PC-9 (cell line): Measurements from ENCODE around the gene RAB15. TPM values are rescaled to one million over a fixed set of nuclear protein-coding genes. Genes with fewer than 3 reads are reported as not detected.

Source experiments
- BruUV-seq: library from RNA; stranded (reverse); fragments of 400-500 nt; replicated peaks from 2 replicates; lab custom pipeline; 2021; lab: Mats Ljungman, UMichigan
- CTCF ChIA-PET: fragments of 300-600 bp; sonication (Branson Sonifier 250); formaldehyde crosslinking; loops from one replicate; lab custom pipeline; 2022; ENCODE audit warnings: antibody characterized with exemption; lab: Charles Lee
- POLR2A ChIA-PET: fragments of 300-600 bp; sonication (Branson Sonifier 250); formaldehyde crosslinking; loops from one replicate; lab custom pipeline; 2022; ENCODE audit warnings: antibody characterized with exemption; ENCODE audit not compliant: unreplicated experiment; lab: Charles Lee
- DNase-seq, 2 experiments: peaks; one replicate each; pipeline versions ENCODE4 v3.0.0 to v3.0.0-alpha.2; 2015 to 2022; ENCODE audit warnings: mixed read lengths in 1 of 2
- H2AFZ ChIP-seq: fragments of 200-600 bp; sonication (generic); 2 replicates; pipeline ENCODE4 v1.8.1; 2017; ENCODE audit warnings: antibody characterized with exemption
- H3F3A ChIP-seq: fragments of 200-600 bp; sonication (generic); 2 replicates; pipeline ENCODE4 v1.8.1; 2017; ENCODE audit warnings: antibody characterized with exemption, mild to moderate bottlenecking, low read depth; ENCODE audit not compliant: insufficient read depth
- H3K27ac ChIP-seq: fragments of 200-600 bp; sonication (generic); 2 replicates; pipeline ENCODE4 v1.6.1; 2016; ENCODE audit warnings: mixed run types
- H3K27me3 ChIP-seq: fragments of 200-600 bp; sonication (generic); 2 replicates; pipeline ENCODE4 v1.6.1; 2016; ENCODE audit warnings: low read depth, mixed run types; ENCODE audit not compliant: insufficient read depth
- H3K36me3 ChIP-seq: fragments of 200-600 bp; sonication (generic); 2 replicates; pipeline ENCODE4 v1.6.1; 2016; ENCODE audit warnings: low read depth, mixed run types
- H3K4me1 ChIP-seq: fragments of 200-600 bp; sonication (generic); replicated peaks from 2 replicates; pipeline ENCODE4 v1.6.1; 2016; ENCODE audit warnings: mixed run types; ENCODE audit not compliant: insufficient read depth
- H3K4me2 ChIP-seq: fragments of 200-600 bp; sonication (generic); 2 replicates; pipeline ENCODE4 v1.6.1; 2017; ENCODE audit warnings: mixed run types
- H3K4me3 ChIP-seq: fragments of 200-600 bp; sonication (generic); 2 replicates; pipeline ENCODE4 v1.6.1; 2016; ENCODE audit warnings: mixed run types
- H3K79me2 ChIP-seq: fragments of 200-600 bp; sonication (generic); 2 replicates; pipeline ENCODE4 v1.6.1; 2017; ENCODE audit warnings: low read depth, mixed run types
- H3K9me2 ChIP-seq: fragments of 200-600 bp; sonication (generic); 2 replicates; pipeline ENCODE4 v1.8.1; 2017; ENCODE audit warnings: mild to moderate bottlenecking; ENCODE audit not compliant: insufficient read depth
- H3K9me3 ChIP-seq: fragments of 200-600 bp; sonication (generic); 2 replicates; pipeline ENCODE4 v1.8.1; 2016; ENCODE audit warnings: low read depth; ENCODE audit not compliant: insufficient read depth
- H4K20me1 ChIP-seq: fragments of 200-600 bp; sonication (generic); 2 replicates; pipeline ENCODE4 v1.8.1; 2017; ENCODE audit not compliant: insufficient read depth
- EZH2 ChIP-seq: fragments of 200-600 bp; sonication (generic); IDR thresholded peaks from 2 replicates; pipeline ENCODE4 v1.8.0; 2017; ENCODE audit warnings: antibody characterized with exemption, low read depth
- intact Hi-C: fragments of 100-400 bp; cut with micrococcal nuclease; formaldehyde crosslinking; loops from one replicate; pipeline ENCODE4 v1.10.0; 2022; ENCODE audit not compliant: unreplicated experiment
- total RNA-seq: library from RNA; stranded (reverse); gene quantifications from 2 replicates; pipeline ENCODE4 v1.2.3, GENCODE V29; 2021
- TF ChIP-seq, protein P1 (sequence below): fragments of 200-600 bp; sonication (generic); conservative IDR thresholded peaks from 2 replicates; pipeline ENCODE4 v1.6.1; 2017; ENCODE audit warnings: mixed run types, antibody characterized with exemption, mild to moderate bottlenecking, moderate library complexity

Gene RAB15
- total RNA-seq, 1 experiment from 2014 or later: 74.9 TPM

GRCh38 chr14:64970776-64971477 is 1.2 kb downstream of the RAB15 start:
- H3K4me1 ChIP-seq: peaks cover 55% of the 10 kb centered on the region
- peak; percentile 88 to 96 for DNase-seq
- H3F3A ChIP-seq: peaks cover 46% of the 10 kb centered on the region
- TF ChIP-seq, protein P1, sequence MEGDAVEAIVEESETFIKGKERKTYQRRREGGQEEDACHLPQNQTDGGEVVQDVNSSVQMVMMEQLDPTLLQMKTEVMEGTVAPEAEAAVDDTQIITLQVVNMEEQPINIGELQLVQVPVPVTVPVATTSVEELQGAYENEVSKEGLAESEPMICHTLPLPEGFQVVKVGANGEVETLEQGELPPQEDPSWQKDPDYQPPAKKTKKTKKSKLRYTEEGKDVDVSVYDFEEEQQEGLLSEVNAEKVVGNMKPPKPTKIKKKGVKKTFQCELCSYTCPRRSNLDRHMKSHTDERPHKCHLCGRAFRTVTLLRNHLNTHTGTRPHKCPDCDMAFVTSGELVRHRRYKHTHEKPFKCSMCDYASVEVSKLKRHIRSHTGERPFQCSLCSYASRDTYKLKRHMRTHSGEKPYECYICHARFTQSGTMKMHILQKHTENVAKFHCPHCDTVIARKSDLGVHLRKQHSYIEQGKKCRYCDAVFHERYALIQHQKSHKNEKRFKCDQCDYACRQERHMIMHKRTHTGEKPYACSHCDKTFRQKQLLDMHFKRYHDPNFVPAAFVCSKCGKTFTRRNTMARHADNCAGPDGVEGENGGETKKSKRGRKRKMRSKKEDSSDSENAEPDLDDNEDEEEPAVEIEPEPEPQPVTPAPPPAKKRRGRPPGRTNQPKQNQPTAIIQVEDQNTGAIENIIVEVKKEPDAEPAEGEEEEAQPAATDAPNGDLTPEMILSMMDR: no peak
- TF ChIP-seq EZH2: no peak
- H3K27me3 ChIP-seq: no peaks in the 10 kb centered on the region
- peak overlapping the region; percentile 79 for H3K27ac ChIP-seq
- H3K36me3 ChIP-seq: 0 out of 2 replicates have a peak, but pooled peaks cover 3% of the 10 kb centered on the region
- H3K79me2 ChIP-seq: peaks cover 57% of the 10 kb centered on the region
- no TSS peak for BruUV-seq
- no peaks in the 10 kb centered on the region for H4K20me1 ChIP-seq
- peak overlapping the region; percentile 76 for H2AFZ ChIP-seq
- POLR2A ChIA-PET: interaction anchor here (0.6 kb wide), 1 partner anchor 28 kb away, joined by 3 read pairs; the partner anchor contains the start of gene GPX2
- intact Hi-C loops: loop anchor here (1.0 to 5.0 kb wide), 4 partner anchors 10 to 469 kb away; partner anchors contain the start of genes GPX2, ZBTB1 and ZBTB25
- CTCF ChIA-PET: interaction anchor here (0.6 to 0.7 kb wide), 2 partner anchors 43 to 300 kb away, joined by 3 read pairs; no protein-coding TSS in a partner anchor
- peak overlapping the region; percentile 68 for H3K4me3 ChIP-seq
- no peaks in the 10 kb centered on the region for H3K9me3 ChIP-seq
- H3K4me2 ChIP-seq: peak overlapping the region; percentile 76
- H3K9me2 ChIP-seq: no peaks in the 10 kb centered on the region

DNA sequence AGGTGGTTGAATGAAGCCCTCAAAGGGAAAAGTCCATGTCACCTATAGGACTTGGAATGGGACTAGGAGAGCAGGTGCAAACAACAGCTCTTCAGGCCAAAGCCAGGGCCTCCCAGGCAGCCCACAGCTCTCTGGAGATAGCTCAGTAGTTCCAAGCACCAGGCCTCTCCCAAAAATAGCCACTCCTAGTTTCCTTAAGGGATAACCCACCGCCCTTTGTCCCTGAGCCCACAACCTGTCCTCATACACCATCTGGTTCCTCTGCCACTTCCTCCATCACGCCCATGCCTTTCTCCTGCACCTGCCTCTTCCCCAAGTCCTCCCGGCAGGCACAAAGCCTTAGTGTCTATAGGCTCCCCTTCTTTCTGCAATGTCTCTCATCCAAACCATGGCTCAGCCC is 2.1 kb downstream of the RAB15 start:
- Histone ChIP-seq H3K9me2 (no peaks in the 10 kb centered on the region), H3K27ac (peak overlapping the region; percentile 79), H4K20me1 (no peaks in the 10 kb centered on the region), H3K4me2 (peak overlapping the region; percentile 76), H3K79me2 (peaks cover 66% of the 10 kb centered on the region), H3K36me3 (0 out of 2 replicates have a peak, but pooled peaks cover 3% of the 10 kb centered on the region), H3K4me3 (peak overlapping the region; percentile 68; the same call in 1 of the 2 replicates), H2AFZ (no peak overlapping the region), H3K4me1 (peaks cover 64% of the 10 kb centered on the region), H3F3A (peaks cover 49% of the 10 kb centered on the region), H3K27me3 (no peaks in the 10 kb centered on the region), H3K9me3 (no peaks in the 10 kb centered on the region)
- no TSS peak for BruUV-seq
- intact Hi-C loops: loop anchor here (1.0 to 5.0 kb wide), 3 partner anchors 9 to 468 kb away; partner anchors contain the start of genes ZBTB1 and ZBTB25
- TF ChIP-seq, protein P1: no peak
- no peak for TF ChIP-seq EZH2
- ChIA-PET POLR2A (interaction anchor here (0.6 to 0.7 kb wide), 2 partner anchors 19 to 429 kb away, joined by 4 read pairs; partner anchors contain the start of gene HSPA2), CTCF (interaction anchor here (0.6 to 0.7 kb wide), 3 partner anchors 29 to 299 kb away, joined by 3 read pairs; no protein-coding TSS in a partner anchor)
- no peak for DNase-seq

DNA sequence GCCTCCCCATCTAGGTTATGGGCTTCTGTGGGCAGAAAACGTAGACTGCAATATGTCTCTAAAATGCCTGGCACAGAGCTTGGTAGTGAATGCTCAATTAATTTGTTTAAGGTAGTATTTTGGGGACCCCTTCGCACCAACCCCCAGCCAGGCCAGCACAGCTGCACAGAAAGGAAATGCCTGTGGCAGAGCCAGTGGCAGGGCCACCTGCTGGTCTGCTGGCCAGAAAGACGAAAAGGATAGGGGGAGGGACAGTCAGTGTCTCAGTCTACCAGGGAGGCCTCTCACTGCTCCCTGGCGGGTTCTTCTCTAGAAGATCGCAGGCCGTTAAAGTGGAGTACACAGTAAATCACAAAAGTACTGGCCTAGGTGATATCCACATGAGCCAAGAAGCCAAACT is 3.5 kb downstream of the RAB15 start:
- no peak for TF ChIP-seq EZH2
- TF ChIP-seq, protein P1: no peak
- no peak for DNase-seq
- intact Hi-C loops: no loop called here
- POLR2A ChIA-PET: interaction anchor here (0.7 kb wide), 1 partner anchor 26 kb away, joined by 5 read pairs; no protein-coding TSS in a partner anchor
- Histone ChIP-seq H3F3A (peaks cover 49% of the 10 kb centered on the region), H3K4me2 (peak overlapping the region; percentile 76), H3K4me3 (no peak overlapping the region), H3K4me1 (peaks cover 74% of the 10 kb centered on the region), H3K9me2 (no peaks in the 10 kb centered on the region), H2AFZ (no peak overlapping the region), H3K36me3 (peaks cover 8% of the 10 kb centered on the region; the same call in 1 of the 2 replicates), H3K79me2 (peaks cover 80% of the 10 kb centered on the region), H3K27me3 (no peaks in the 10 kb centered on the region), H3K27ac (peak overlapping the region; percentile 50), H4K20me1 (no peaks in the 10 kb centered on the region), H3K9me3 (no peaks in the 10 kb centered on the region)
- CTCF ChIA-PET: interaction anchor here (1.4 kb wide), 1 partner anchor 51 kb away, joined by 4 read pairs; no protein-coding TSS in a partner anchor
- BruUV-seq: no TSS peak
